HL-60 (cell line): Measurements from ENCODE around the gene RYR2.
"Not testable (repeated sequence)": the region's sequence is repeated elsewhere in the genome, so short reads cannot be mapped to it uniquely, and the experiment has no call there.

Experiments used
- DNase-seq, 2 experiments: peaks; one replicate each; pipeline ENCODE4 v3.0.0-alpha.2; 2010 to 2020; ENCODE audit warnings: low read depth in 1 of 2, low spot score in 1 of 2
- H3K27ac ChIP-seq: fragments of 250-450 bp; sonication (Bioruptor Pico); replicated peaks from 2 replicates; pipeline ENCODE4 v1.5.1; 2020; ENCODE audit warnings: mild to moderate bottlenecking, moderate library complexity
- H3K27me3 ChIP-seq: fragments of 250-450 bp; sonication (Bioruptor Pico); 2 replicates; pipeline ENCODE4 v1.5.1; 2021; ENCODE audit warnings: mild to moderate bottlenecking, moderate library complexity; ENCODE audit not compliant: insufficient read depth, poor library complexity, severe bottlenecking
- H3K4me3 ChIP-seq: replicated peaks from 2 replicates; pipeline ENCODE4 v1.5.1; 2011; ENCODE audit warnings: mild to moderate bottlenecking, control low read depth, low read length; ENCODE audit not compliant: insufficient read depth
- GABPA ChIP-seq: IDR thresholded peaks from 2 replicates; pipeline ENCODE4 v1.6.1; 2012; ENCODE audit warnings: low read depth
- POLR2AphosphoS5 ChIP-seq: IDR thresholded peaks from 2 replicates; pipeline ENCODE4 v1.6.1; 2012; ENCODE audit warnings: low read depth
- SPI1 ChIP-seq: IDR thresholded peaks from 2 replicates; pipeline ENCODE4 v1.6.1; 2012; ENCODE audit warnings: low read depth, mild to moderate bottlenecking, borderline replicate concordance
- TF ChIP-seq, protein P1 (sequence below): IDR thresholded peaks from 2 replicates; pipeline ENCODE4 v1.6.1; 2012; ENCODE audit warnings: low read depth; ENCODE audit not compliant: insufficient replicate concordance
- TF ChIP-seq, protein P2 (sequence below): IDR thresholded peaks from one replicate; pipeline ENCODE4 v1.5.1; 2011; ENCODE audit warnings: low read length, control low read depth, inconsistent platforms; ENCODE audit not compliant: insufficient read depth

The RYR2 gene

DNA sequence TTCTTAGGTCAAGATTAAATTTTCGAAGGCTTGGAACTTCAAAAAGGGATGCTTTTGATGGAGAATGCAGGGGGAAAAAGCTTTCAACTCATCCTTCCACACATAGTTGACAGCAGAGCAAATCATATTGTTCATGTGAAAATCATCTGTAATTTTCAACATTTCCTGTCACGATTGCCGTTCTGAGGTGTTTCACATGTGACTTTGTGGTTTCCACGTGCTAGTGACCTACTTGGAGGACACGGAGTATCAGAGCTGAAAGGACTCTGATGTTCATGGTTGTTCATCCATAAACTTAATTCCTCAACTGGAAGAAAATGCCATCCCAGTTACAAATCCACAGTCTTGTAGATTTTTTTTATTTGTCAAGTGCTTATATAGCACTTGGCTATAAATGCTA, 769.6 kb downstream of the RYR2 start:
- Histone ChIP-seq H3K27me3 (no peaks in the 10 kb centered on the region), H3K4me3 (no peak overlapping the region)
- TF ChIP-seq, protein P1, sequence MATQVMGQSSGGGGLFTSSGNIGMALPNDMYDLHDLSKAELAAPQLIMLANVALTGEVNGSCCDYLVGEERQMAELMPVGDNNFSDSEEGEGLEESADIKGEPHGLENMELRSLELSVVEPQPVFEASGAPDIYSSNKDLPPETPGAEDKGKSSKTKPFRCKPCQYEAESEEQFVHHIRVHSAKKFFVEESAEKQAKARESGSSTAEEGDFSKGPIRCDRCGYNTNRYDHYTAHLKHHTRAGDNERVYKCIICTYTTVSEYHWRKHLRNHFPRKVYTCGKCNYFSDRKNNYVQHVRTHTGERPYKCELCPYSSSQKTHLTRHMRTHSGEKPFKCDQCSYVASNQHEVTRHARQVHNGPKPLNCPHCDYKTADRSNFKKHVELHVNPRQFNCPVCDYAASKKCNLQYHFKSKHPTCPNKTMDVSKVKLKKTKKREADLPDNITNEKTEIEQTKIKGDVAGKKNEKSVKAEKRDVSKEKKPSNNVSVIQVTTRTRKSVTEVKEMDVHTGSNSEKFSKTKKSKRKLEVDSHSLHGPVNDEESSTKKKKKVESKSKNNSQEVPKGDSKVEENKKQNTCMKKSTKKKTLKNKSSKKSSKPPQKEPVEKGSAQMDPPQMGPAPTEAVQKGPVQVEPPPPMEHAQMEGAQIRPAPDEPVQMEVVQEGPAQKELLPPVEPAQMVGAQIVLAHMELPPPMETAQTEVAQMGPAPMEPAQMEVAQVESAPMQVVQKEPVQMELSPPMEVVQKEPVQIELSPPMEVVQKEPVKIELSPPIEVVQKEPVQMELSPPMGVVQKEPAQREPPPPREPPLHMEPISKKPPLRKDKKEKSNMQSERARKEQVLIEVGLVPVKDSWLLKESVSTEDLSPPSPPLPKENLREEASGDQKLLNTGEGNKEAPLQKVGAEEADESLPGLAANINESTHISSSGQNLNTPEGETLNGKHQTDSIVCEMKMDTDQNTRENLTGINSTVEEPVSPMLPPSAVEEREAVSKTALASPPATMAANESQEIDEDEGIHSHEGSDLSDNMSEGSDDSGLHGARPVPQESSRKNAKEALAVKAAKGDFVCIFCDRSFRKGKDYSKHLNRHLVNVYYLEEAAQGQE = no peak
- TF ChIP-seq, protein P2, sequence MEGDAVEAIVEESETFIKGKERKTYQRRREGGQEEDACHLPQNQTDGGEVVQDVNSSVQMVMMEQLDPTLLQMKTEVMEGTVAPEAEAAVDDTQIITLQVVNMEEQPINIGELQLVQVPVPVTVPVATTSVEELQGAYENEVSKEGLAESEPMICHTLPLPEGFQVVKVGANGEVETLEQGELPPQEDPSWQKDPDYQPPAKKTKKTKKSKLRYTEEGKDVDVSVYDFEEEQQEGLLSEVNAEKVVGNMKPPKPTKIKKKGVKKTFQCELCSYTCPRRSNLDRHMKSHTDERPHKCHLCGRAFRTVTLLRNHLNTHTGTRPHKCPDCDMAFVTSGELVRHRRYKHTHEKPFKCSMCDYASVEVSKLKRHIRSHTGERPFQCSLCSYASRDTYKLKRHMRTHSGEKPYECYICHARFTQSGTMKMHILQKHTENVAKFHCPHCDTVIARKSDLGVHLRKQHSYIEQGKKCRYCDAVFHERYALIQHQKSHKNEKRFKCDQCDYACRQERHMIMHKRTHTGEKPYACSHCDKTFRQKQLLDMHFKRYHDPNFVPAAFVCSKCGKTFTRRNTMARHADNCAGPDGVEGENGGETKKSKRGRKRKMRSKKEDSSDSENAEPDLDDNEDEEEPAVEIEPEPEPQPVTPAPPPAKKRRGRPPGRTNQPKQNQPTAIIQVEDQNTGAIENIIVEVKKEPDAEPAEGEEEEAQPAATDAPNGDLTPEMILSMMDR = no peak
- no peak for TF ChIP-seq GABPA
- TF ChIP-seq SPI1 = no peak
- no peak for TF ChIP-seq POLR2AphosphoS5

DNA sequence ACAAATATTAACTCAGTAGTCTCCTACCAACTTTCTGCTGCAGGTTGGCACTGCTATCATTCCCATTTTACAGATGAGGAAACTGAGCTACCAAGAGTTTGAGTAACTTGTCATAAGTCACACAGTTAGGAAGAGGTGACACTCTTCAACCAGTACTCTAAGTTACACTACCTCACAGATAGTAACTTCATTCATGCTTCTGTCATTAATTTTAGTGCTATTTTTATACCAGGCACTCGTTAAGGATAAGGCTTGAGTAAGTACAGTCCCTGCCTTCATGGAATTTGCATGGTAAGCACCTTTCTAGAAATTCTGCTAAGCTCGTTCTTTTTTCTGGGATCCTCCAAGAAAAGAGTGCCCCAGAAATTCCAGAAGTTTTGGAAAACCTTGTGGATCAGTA, 770.1 kb downstream of the RYR2 start:
- H3K4me3 ChIP-seq = no peak overlapping the region
- H3K27ac ChIP-seq = no peak overlapping the region
- H3K27me3 ChIP-seq = no peaks in the 10 kb centered on the region
- TF ChIP-seq POLR2AphosphoS5 = no peak
- TF ChIP-seq, protein P2 = no peak
- no peak for TF ChIP-seq GABPA
- TF ChIP-seq, protein P1 = no peak
- no peak for TF ChIP-seq SPI1
- DNase-seq = no peak

More for the DNA sequence above, 769.6 kb downstream of the RYR2 start:
- DNase-seq = no peak
- H3K27ac ChIP-seq = no peak overlapping the region

DNA sequence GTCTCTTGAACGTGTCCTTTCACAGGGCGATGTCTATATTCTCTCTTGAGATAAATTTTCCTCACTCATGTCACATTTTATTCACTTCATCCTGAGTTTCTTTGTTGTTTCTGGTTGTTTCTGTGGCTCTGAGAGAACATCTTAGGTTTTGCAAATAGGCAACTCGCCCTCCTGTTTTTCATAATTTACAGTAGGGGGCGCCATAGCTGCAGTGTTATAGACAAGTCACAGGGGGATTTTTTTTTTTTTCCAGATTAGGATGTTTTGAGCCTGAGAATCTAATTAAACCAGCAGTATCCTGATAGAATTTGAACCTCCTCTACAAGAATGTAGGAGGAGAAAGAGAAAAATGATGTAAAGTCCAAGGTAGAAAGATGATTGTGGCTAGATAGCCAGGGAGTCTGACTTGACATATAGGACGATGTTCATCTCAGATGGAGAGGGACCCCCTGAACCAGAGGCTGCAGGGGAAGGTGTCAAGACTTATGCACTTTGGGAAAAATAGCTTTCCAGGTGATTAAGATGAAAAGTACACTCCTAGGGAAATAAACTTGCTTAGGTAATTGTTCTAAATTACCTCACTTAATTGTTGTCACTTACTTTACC, 772.4 kb downstream of the RYR2 start:
- H3K27ac ChIP-seq = no peak overlapping the region
- H3K4me3 ChIP-seq = no peak overlapping the region
- TF ChIP-seq POLR2AphosphoS5 = no peak
- TF ChIP-seq, protein P2 = peak; percentile 16
- H3K27me3 ChIP-seq = no peaks in the 10 kb centered on the region
- DNase-seq = no peak

DNA sequence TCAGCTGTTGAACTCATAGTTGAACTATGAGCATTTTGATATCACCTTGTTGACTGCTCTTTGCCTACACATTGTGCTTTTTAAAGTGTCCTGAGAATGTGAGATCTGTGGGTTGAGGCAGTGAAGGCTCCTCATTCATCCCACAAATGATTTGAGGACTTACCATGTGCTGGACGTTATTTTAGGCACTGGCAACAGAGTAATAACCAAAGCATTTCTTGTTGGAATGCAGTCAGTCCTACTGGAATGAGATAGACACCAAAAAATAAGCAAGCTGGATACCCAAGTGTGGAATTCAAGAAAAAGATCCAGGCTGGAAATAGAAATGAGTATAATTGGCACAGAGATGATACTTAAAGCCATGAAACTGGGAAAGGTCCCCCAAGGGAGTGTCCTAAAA, 775.3 kb downstream of the RYR2 start:
- TF ChIP-seq, protein P2 = no peak
- TF ChIP-seq, protein P1 = no peak
- no peak for TF ChIP-seq SPI1
- TF ChIP-seq GABPA = no peak
- TF ChIP-seq POLR2AphosphoS5 = no peak

DNA sequence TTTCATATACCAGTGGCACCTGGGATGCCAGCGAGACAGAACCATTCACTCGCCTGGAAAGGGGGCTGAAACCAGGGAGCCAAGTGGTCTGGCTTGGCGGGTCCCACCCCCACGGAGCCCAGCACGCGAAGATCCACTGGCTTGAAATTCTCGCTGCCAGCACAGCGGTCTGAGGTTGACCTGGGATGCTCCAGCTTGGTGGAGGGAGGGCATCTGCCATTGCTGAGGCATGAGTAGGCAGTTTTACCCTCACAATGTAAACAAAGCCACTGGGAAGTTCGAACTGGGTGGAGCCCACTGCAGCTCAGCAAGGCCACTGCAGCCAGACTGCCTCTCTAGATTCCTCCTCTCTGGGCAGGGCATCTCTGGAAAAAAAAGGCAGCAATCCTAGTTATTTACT, 778.6 kb downstream of the RYR2 start:
- not testable (repeated sequence) for DNase-seq, H3K4me3 ChIP-seq, H3K27me3 ChIP-seq, H3K27ac ChIP-seq

More for the DNA sequence above, 775.3 kb downstream of the RYR2 start:
- Histone ChIP-seq H3K4me3 (no peak overlapping the region), H3K27ac (no peak overlapping the region), H3K27me3 (no peaks in the 10 kb centered on the region)
- no peak for DNase-seq
